OCI-LY7 (cell line): Measurements from ENCODE around the gene EPS8L2.

Experiments used
- EZH2phosphoT487 ChIP-seq: fragments of 200-600 bp; sonication (generic); IDR thresholded peaks from 2 replicates; pipeline ENCODE4 v1.6.1; 2018; ENCODE audit warnings: low read depth, borderline replicate concordance, mild to moderate bottlenecking, mixed run types, antibody characterized with exemption, low read length, moderate library complexity, mixed read lengths
- TF ChIP-seq, protein P1 (sequence below): fragments of 200-600 bp; sonication (generic); conservative IDR thresholded peaks from 2 replicates; pipeline ENCODE4 v1.5.1; 2014; ENCODE audit warnings: mild to moderate bottlenecking, antibody characterized with exemption, low read length, moderate library complexity, mixed read lengths

DNA sequence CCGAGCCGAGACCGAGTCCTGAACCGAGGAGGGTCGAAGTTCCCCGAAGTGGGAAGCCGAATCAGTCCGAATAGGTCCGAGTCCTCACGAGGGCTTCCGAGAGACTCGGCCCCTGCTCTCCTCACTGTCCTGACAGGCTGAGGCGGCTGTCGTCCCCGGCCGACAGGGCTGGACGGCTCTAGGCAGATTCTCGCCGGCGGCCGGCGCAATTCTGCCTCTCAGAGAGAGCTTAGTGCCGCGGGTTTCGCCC is 10.8 kb upstream of the EPS8L2 start:
- TF ChIP-seq, protein P1, sequence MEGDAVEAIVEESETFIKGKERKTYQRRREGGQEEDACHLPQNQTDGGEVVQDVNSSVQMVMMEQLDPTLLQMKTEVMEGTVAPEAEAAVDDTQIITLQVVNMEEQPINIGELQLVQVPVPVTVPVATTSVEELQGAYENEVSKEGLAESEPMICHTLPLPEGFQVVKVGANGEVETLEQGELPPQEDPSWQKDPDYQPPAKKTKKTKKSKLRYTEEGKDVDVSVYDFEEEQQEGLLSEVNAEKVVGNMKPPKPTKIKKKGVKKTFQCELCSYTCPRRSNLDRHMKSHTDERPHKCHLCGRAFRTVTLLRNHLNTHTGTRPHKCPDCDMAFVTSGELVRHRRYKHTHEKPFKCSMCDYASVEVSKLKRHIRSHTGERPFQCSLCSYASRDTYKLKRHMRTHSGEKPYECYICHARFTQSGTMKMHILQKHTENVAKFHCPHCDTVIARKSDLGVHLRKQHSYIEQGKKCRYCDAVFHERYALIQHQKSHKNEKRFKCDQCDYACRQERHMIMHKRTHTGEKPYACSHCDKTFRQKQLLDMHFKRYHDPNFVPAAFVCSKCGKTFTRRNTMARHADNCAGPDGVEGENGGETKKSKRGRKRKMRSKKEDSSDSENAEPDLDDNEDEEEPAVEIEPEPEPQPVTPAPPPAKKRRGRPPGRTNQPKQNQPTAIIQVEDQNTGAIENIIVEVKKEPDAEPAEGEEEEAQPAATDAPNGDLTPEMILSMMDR: no peak
- no peak for TF ChIP-seq EZH2phosphoT487
